Osteoblast (primary cell): ENCODE data around the gene OR2D3. TPM values are rescaled to one million over a fixed set of nuclear protein-coding genes. Genes with fewer than 3 reads are reported as not detected.

Source experiments
- DNase-seq: peaks from one replicate; pipeline ENCODE4 v3.0.0; 2011; ENCODE audit warnings: low spot score, mixed read lengths; ENCODE audit not compliant: insufficient read length; ENCODE audit errors: missing footprints
- H2AFZ ChIP-seq: 2 replicates; pipeline ENCODE4 v1.6.0; 2011; ENCODE audit warnings: mild to moderate bottlenecking, low read length
- H3K27ac ChIP-seq: 2 replicates; pipeline ENCODE4 v1.5.1; 2011; ENCODE audit warnings: mild to moderate bottlenecking, low read depth, low read length, moderate library complexity
- H3K27me3 ChIP-seq: 2 replicates; pipeline ENCODE4 v1.6.0; 2012; ENCODE audit warnings: mild to moderate bottlenecking, control low read depth, inconsistent platforms, low read length, moderate library complexity; ENCODE audit not compliant: insufficient read depth
- H3K36me3 ChIP-seq: 2 replicates; pipeline ENCODE4 v1.5.1; 2011; ENCODE audit warnings: mild to moderate bottlenecking, low read length, control low read depth, moderate library complexity; ENCODE audit not compliant: insufficient read depth
- H3K4me1 ChIP-seq: 2 replicates; pipeline ENCODE4 v1.5.1; 2011; ENCODE audit warnings: mild to moderate bottlenecking, low read length, control low read depth, moderate library complexity; ENCODE audit not compliant: insufficient read depth
- H3K4me2 ChIP-seq: 2 replicates; pipeline ENCODE4 v1.6.0; 2011; ENCODE audit warnings: mild to moderate bottlenecking, low read length; ENCODE audit not compliant: insufficient read depth
- H3K4me3 ChIP-seq: fragments of 200-600 bp; sonication (generic); 3 replicates; pipeline ENCODE4 v1.5.1; 2012; ENCODE audit warnings: mild to moderate bottlenecking, low read length, inconsistent platforms; ENCODE audit not compliant: insufficient read depth
- H3K79me2 ChIP-seq: 2 replicates; pipeline ENCODE4 v1.6.0; 2012; ENCODE audit warnings: mild to moderate bottlenecking, low read length, control low read depth, inconsistent platforms; ENCODE audit not compliant: insufficient read depth
- H3K9me3 ChIP-seq: 2 replicates; pipeline ENCODE4 v1.5.1; 2011; ENCODE audit warnings: low read depth, low read length, control low read depth
- H4K20me1 ChIP-seq: 2 replicates; pipeline ENCODE4 v1.6.0; 2012; ENCODE audit warnings: mild to moderate bottlenecking, low read length, control low read depth; ENCODE audit not compliant: insufficient read depth
- CTCF ChIP-seq: IDR thresholded peaks from 2 replicates; pipeline ENCODE4 v1.5.1; 2011; ENCODE audit warnings: mild to moderate bottlenecking, low read depth, low read length, moderate library complexity; ENCODE audit errors: extremely low read depth
- total RNA-seq: library from RNA; depleted of rRNA; stranded (reverse); fragments of >200 nt; gene quantifications from 2 replicates; pipeline ENCODE4 v1.2.3, GENCODE V29; 2012

OR2D3 gene
- total RNA-seq, 1 donor = not detected

GRCh38 chr11:6911948-6912347, 8.9 kb upstream of the OR2D3 start:
- TF ChIP-seq CTCF = no peak
- Histone ChIP-seq H4K20me1 (no peaks in the 10 kb centered on the region), H3K4me3 (no peak overlapping the region), H3K9me3 (no peaks in the 10 kb centered on the region), H2AFZ (no peak overlapping the region), H3K79me2 (no peaks in the 10 kb centered on the region), H3K4me1 (no peaks in the 10 kb centered on the region), H3K27me3 (no peaks in the 10 kb centered on the region), H3K27ac (no peak overlapping the region), H3K4me2 (no peak overlapping the region), H3K36me3 (no peaks in the 10 kb centered on the region)
- DNase-seq = peak; percentile 32

GRCh38 chr11:6919698-6920097, 1.1 kb upstream of the OR2D3 start:
- no peak for TF ChIP-seq CTCF
- no peaks in the 10 kb centered on the region for H3K79me2 ChIP-seq
- no peaks in the 10 kb centered on the region for H3K9me3 ChIP-seq
- H4K20me1 ChIP-seq = no peaks in the 10 kb centered on the region
- H3K36me3 ChIP-seq = no peaks in the 10 kb centered on the region
- H3K4me1 ChIP-seq = no peaks in the 10 kb centered on the region
- no peak overlapping the region for H2AFZ ChIP-seq
- H3K4me2 ChIP-seq = no peak overlapping the region
- H3K27me3 ChIP-seq = no peaks in the 10 kb centered on the region
- DNase-seq = no peak
- no peak overlapping the region for H3K27ac ChIP-seq
- no peak overlapping the region for H3K4me3 ChIP-seq

- H3K36me3 ChIP-seq = no peaks in the 10 kb centered on the region
- H3K79me2 ChIP-seq = no peaks in the 10 kb centered on the region
- H3K27ac ChIP-seq = no peak overlapping the region
- peak overlapping the region; percentile 99 for H2AFZ ChIP-seq
- no peak for DNase-seq
- no peaks in the 10 kb centered on the region for H3K27me3 ChIP-seq
- H3K4me2 ChIP-seq = peak overlapping the region; percentile 98
- TF ChIP-seq CTCF = no peak
- peaks cover 14% of the 10 kb centered on the region for H3K4me1 ChIP-seq
- H4K20me1 ChIP-seq = no peaks in the 10 kb centered on the region
- no peak overlapping the region for H3K4me3 ChIP-seq
- no peaks in the 10 kb centered on the region for H3K9me3 ChIP-seq
Measured at GRCh38 chr11:6925007-6925577, 4.3 kb downstream of the OR2D3 start.

GRCh38 chr11:6925636-6926207, 4.9 kb downstream of the OR2D3 start:
- no peaks in the 10 kb centered on the region for H3K79me2 ChIP-seq
- H3K36me3 ChIP-seq = no peaks in the 10 kb centered on the region
- H3K4me2 ChIP-seq = peak overlapping the region; percentile 98
- peaks cover 14% of the 10 kb centered on the region for H3K4me1 ChIP-seq
- no peak for TF ChIP-seq CTCF
- peak overlapping the region; percentile 78 for H3K27ac ChIP-seq
- no peaks in the 10 kb centered on the region for H4K20me1 ChIP-seq
- DNase-seq = peak; percentile 27
- H3K9me3 ChIP-seq = no peaks in the 10 kb centered on the region
- peak overlapping the region; percentile 99 for H2AFZ ChIP-seq
- no peaks in the 10 kb centered on the region for H3K27me3 ChIP-seq
- peak overlapping the region; percentile 92 for H3K4me3 ChIP-seq
